Measurements from ENCODE around the gene ESCO1.

Gene ESCO1

GRCh38 chr18:21513292-21513691 is 87.2 kb downstream of the ESCO1 start:
- TF ChIP-seq CTCF (IDR thresholded peaks at IDR 0.05; ENCODE audit: borderline replicate concordance, control extremely low read depth, extremely low read depth, insufficient read depth, missing control alignments) = no peak
- in situ Hi-C loops (cut with MboI; ENCODE audit: low sequenced_read_pairs, unreplicated experiment) = loop anchor here (25.0 kb wide), 1 partner anchor 449 kb away; no protein-coding TSS in a partner anchor
- no peak for DNase-seq (ENCODE audit: low spot score)

GRCh38 chr18:21509062-21509461 is 91.4 kb downstream of the ESCO1 start:
- no peak for DNase-seq (ENCODE audit: low spot score)
- in situ Hi-C loops (cut with MboI; ENCODE audit: low sequenced_read_pairs, unreplicated experiment) = loop anchor here (25.0 kb wide), 1 partner anchor 453 kb away; no protein-coding TSS in a partner anchor
- TF ChIP-seq CTCF (IDR thresholded peaks at IDR 0.05; ENCODE audit: borderline replicate concordance, control extremely low read depth, extremely low read depth, insufficient read depth, missing control alignments) = no peak

- no peak for DNase-seq (ENCODE audit: low spot score)
- TF ChIP-seq CTCF (IDR thresholded peaks at IDR 0.05; ENCODE audit: borderline replicate concordance, control extremely low read depth, extremely low read depth, insufficient read depth, missing control alignments) = no peak
These were observed 92.4 kb downstream of the ESCO1 start for GRCh38 chr18:21507913-21508701.

GRCh38 chr18:21502661-21503060 is 97.8 kb downstream of the ESCO1 start:
- in situ Hi-C loops (cut with MboI; ENCODE audit: low sequenced_read_pairs, unreplicated experiment) = loop anchor here (25.0 kb wide), 1 partner anchor 460 kb away; no protein-coding TSS in a partner anchor
- no peak for TF ChIP-seq CTCF (IDR thresholded peaks at IDR 0.05; ENCODE audit: borderline replicate concordance, control extremely low read depth, extremely low read depth, insufficient read depth, missing control alignments)
- no peak for DNase-seq (ENCODE audit: low spot score)

More at GRCh38 chr18:21507913-21508701, 92.4 kb downstream of the ESCO1 start:
- in situ Hi-C loops (cut with MboI; ENCODE audit: low sequenced_read_pairs, unreplicated experiment) = loop anchor here (25.0 kb wide), 1 partner anchor 454 kb away; no protein-coding TSS in a partner anchor

- in situ Hi-C loops (cut with MboI; ENCODE audit: low sequenced_read_pairs, unreplicated experiment) = loop anchor here (25.0 kb wide), 1 partner anchor 462 kb away; no protein-coding TSS in a partner anchor
These were observed 100.5 kb downstream of the ESCO1 start for GRCh38 chr18:21499997-21500396.

More at GRCh38 chr18:21499997-21500396, 100.5 kb downstream of the ESCO1 start:
- no peak for TF ChIP-seq CTCF (IDR thresholded peaks at IDR 0.05; ENCODE audit: borderline replicate concordance, control extremely low read depth, extremely low read depth, insufficient read depth, missing control alignments)
- no peak for DNase-seq (ENCODE audit: low spot score)

Measured in GM13976 (cell line).